Peyer's patch (tissue), 4 donors: Measurements from ENCODE around the gene HSD17B8. TPM values are rescaled to one million over a fixed set of nuclear protein-coding genes. Genes with fewer than 3 reads are reported as not detected.

Experiments used
- DNase-seq, 3 donors: peaks; one replicate each; pipeline ENCODE4 v3.0.0-alpha.2; 2017 to 2019
- H3K27ac ChIP-seq, 4 donors: fragments of 200-600 bp; sonication (generic); one replicate each; pipeline ENCODE4 v1.5.1; 2016 to 2019
- H3K27me3 ChIP-seq, 2 donors: fragments of 200-600 bp; sonication (generic); one replicate each; pipeline ENCODE4 v1.5.1; 2019
- H3K36me3 ChIP-seq, 3 donors: fragments of 200-600 bp; sonication (generic); one replicate each; pipeline ENCODE4 v1.5.1; 2016 to 2019
- H3K4me1 ChIP-seq, 4 donors: fragments of 200-600 bp; sonication (generic); one replicate each; pipeline ENCODE4 v1.5.1; 2016 to 2019
- H3K4me3 ChIP-seq, 4 donors: fragments of 200-600 bp; sonication (generic); 1 replicate in 3 of 4; 2 replicates in 1 of 4; pipeline ENCODE4 v1.5.1; 2016 to 2019; ENCODE audit warnings: mild to moderate bottlenecking in 1 of 4
- H3K9me3 ChIP-seq, 4 donors: fragments of 200-600 bp; sonication (generic); one replicate each; pipeline ENCODE4 v1.5.1; 2016 to 2019; ENCODE audit warnings: mild to moderate bottlenecking in 1 of 4
- POLR2A ChIP-seq, 2 donors: fragments of 450-650 bp; IDR thresholded peaks; one replicate each; pipeline ENCODE4 v1.5.1; 2017; ENCODE audit warnings: antibody characterized with exemption in 2 of 2, mild to moderate bottlenecking in 2 of 2, moderate library complexity in 2 of 2
- total RNA-seq, 4 donors: library from RNA; depleted of rRNA; stranded (reverse); fragments of >200 nt; gene quantifications; one replicate each; pipeline ENCODE4 v1.1.0, GENCODE V29; 2016
- TF ChIP-seq, protein P1 (sequence below), 6 experiments: fragments of 450-650 bp in 4 of 6; fragments of 200-600 bp in 2 of 6; sonication (generic) in 1 of 6; IDR thresholded peaks; one replicate each; pipeline ENCODE4 v1.5.1; 2017 to 2019; ENCODE audit warnings: antibody characterized with exemption in 6 of 6, mild to moderate bottlenecking in 3 of 6, moderate library complexity in 1 of 6

HSD17B8 gene
- total RNA-seq, result 10 to 100 TPM; 26.4 to 58.0 (median 44.0) TPM

DNA sequence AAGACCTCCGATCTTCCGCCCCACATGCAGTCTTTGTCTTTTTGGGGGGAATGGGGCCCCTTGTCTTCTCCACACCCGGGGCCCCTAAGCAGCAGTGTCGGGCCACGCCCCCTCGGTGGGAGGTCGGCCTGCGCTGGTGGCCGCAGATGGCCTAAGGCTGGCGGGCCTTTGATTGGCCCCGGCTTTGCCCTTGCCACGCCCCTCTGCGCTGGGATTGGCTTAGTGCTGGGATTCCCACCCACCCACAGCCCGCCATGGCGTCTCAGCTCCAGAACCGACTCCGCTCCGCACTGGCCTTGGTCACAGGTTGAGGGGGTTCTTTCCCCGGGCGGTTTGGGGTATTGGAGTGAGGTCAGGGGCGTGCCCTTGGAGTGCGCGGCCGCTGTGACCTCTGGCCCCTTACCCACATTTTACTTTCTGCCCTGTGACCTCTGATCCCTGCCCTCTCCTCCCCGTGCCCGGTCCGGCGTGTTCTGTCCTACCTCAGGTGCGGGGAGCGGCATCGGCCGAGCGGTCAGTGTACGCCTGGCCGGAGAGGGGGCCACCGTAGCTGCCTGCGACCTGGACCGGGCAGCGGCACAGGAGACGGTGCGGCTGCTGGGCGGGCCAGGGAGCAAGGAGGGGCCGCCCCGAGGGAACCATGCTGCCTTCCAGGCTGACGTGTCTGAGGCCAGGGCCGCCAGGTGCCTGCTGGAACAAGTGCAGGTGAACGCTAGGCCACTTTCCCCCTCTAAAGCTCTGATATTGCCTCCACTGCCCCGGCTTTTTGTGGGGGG is at the start of gene HSD17B8:
Gene HSD17B8 (plus strand): TSS at position 241 of the 776 bp plus-strand sequence. CDS start 14 bp downstream, at position 255.
- Histone ChIP-seq H3K4me1 (peaks cover 0 to 49% (median 24%) of the 10 kb centered on the region in 4 donors), H3K27me3 (no peaks in the 10 kb centered on the region), H3K4me3 (peak within 1 kb of the TSS; percentile 74 to 84 (median 83)), H3K36me3 (peaks cover 0 to 19% (median 0%) of the 10 kb centered on the region in 3 donors), H3K9me3 (no peaks in the 10 kb centered on the region), H3K27ac (peak within 1 kb of the TSS; percentile 72 to 84 (median 77))
- TF ChIP-seq, protein P1, sequence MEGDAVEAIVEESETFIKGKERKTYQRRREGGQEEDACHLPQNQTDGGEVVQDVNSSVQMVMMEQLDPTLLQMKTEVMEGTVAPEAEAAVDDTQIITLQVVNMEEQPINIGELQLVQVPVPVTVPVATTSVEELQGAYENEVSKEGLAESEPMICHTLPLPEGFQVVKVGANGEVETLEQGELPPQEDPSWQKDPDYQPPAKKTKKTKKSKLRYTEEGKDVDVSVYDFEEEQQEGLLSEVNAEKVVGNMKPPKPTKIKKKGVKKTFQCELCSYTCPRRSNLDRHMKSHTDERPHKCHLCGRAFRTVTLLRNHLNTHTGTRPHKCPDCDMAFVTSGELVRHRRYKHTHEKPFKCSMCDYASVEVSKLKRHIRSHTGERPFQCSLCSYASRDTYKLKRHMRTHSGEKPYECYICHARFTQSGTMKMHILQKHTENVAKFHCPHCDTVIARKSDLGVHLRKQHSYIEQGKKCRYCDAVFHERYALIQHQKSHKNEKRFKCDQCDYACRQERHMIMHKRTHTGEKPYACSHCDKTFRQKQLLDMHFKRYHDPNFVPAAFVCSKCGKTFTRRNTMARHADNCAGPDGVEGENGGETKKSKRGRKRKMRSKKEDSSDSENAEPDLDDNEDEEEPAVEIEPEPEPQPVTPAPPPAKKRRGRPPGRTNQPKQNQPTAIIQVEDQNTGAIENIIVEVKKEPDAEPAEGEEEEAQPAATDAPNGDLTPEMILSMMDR (IDR thresholded peaks at IDR 0.05), result peak in 1 of 6 experiments; percentile 6
- peak; percentile 41 to 56 for TF ChIP-seq POLR2A (IDR thresholded peaks at IDR 0.05)
- DNase-seq, result peak; percentile 96 to 98 (median 97)

DNA sequence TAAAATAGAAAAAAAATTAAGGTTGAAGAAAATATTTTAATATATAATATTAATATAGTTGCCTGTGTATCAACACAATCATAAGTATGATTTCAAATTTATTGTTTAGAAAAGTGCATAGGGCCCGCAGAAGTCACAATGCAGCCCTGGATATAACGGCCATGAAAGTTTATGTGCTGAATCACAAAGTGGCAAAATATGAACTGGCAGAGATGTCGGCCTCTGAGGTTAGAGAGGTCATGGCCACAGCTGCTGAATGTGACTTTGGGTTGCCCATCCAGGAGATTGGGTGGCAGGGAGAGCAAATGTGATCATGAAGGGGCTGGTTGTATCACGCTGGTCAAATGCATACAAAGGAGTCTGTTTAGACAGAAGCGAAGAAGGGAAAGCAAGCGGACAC is 47.9 kb upstream of the HSD17B8 start:
- Histone ChIP-seq H3K36me3 (no peaks in the 10 kb centered on the region), H3K27ac (no peak overlapping the region), H3K9me3 (peaks cover 0 to 11% (median 5%) of the 10 kb centered on the region in 4 donors), H3K4me3 (no peak overlapping the region), H3K4me1 (peaks cover 0 to 6% (median 2%) of the 10 kb centered on the region in 4 donors), H3K27me3 (no peaks in the 10 kb centered on the region)
- TF ChIP-seq POLR2A (IDR thresholded peaks at IDR 0.05), result no peak
- DNase-seq, result no peak

DNA sequence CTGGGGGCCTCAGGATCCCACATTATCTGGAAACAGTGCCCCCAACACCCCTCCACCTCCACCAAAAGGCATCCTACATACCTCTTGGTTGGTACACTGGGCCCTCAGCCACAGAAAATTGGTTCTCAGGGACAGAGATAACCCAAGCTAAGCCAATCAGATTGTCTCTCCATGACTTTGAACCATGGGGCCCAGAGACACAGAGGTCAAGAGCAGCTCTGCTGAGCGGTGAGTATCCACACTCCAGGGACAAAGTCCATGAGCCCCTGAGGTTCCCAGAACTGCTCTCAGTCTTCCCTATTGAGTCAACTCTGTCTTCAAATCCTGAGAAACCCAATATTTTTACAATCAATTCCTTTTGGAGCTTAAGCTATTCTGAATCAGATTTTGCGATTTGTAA is 47.5 kb upstream of the HSD17B8 start:
- Histone ChIP-seq H3K9me3 (peaks cover 0 to 8% (median 3%) of the 10 kb centered on the region in 4 donors), H3K36me3 (no peaks in the 10 kb centered on the region), H3K27me3 (no peaks in the 10 kb centered on the region), H3K27ac (no peak overlapping the region), H3K4me1 (peaks cover 0 to 10% (median 5%) of the 10 kb centered on the region in 4 donors), H3K4me3 (no peak overlapping the region)
- no peak for DNase-seq
- TF ChIP-seq, protein P1 (IDR thresholded peaks at IDR 0.05), result no peak
- TF ChIP-seq POLR2A (IDR thresholded peaks at IDR 0.05), result no peak

DNA sequence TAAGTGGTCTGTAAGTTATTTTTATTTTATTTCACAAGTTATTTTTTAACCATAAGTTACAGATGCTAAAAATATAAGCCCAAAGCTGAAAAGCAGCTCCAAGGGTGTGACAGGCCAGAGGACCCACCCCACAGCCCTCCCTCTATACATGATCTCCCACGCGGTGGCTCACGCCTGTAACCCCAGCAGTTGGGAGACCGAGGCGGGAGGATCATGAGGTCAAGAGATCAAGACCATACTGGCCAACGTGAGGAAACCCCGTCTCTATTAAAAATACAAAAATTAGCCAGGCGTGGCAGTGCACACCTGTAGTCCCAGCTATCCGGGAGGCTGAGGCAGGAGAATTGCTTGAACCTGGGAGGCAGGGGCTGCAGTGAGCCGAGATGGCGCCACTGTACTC is 44.4 kb upstream of the HSD17B8 start:
- DNase-seq, result no peak
- Histone ChIP-seq H3K4me3 (no peak overlapping the region), H3K4me1 (peaks cover 0 to 13% (median 6%) of the 10 kb centered on the region in 4 donors), H3K36me3 (no peaks in the 10 kb centered on the region), H3K27me3 (no peaks in the 10 kb centered on the region), H3K9me3 (no peaks in the 10 kb centered on the region), H3K27ac (no peak overlapping the region)
- TF ChIP-seq POLR2A (IDR thresholded peaks at IDR 0.05), result no peak
- TF ChIP-seq, protein P1 (IDR thresholded peaks at IDR 0.05), result no peak

DNA sequence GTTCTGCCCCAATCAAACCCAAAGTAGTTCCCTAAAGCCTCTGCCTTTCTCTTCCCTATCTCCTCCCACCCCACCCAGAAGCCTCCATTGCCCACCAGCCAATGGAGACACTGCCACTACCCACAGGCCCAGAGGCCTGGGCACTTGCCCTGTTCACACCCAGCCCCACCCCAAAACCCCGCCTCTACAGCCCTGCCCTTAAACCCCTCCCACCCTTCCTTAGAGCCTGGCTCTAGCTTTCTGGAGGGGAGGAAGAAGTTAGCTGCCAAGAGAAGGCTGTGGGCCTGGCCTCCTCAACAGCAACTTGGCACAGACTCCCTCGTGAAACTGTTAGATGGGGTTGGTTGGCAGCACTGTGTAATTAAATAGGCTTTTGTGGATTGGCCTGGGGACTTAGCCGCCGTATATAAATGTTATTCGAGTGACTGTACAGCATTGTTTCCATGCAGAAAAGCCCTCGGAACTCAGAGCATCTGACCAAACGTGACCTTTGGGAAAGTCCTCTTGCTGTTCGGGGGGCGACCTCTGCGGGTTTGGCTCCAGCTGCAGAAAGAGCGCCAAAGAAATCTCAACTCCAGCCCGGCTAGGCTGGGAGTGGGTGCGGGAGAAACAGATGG is 43.6 kb upstream of the HSD17B8 start:
- peak in 2 of 3 donors; percentile 54 to 56 for DNase-seq
- Histone ChIP-seq H3K27me3 (no peaks in the 10 kb centered on the region), H3K36me3 (no peaks in the 10 kb centered on the region), H3K4me1 (peaks cover 0 to 13% (median 6%) of the 10 kb centered on the region in 4 donors), H3K9me3 (no peaks in the 10 kb centered on the region), H3K27ac (peak overlapping the region in 3 of 4 donors; percentile 5 to 59 (median 47)), H3K4me3 (no peak overlapping the region)
- no peak for TF ChIP-seq POLR2A (IDR thresholded peaks at IDR 0.05)
- TF ChIP-seq, protein P1 (IDR thresholded peaks at IDR 0.05), result no peak
